NCI-H774 (cell line): Measurements from ENCODE around the gene ORM1.

Experiments used
- DNase-seq: peaks from one replicate; lab custom pipeline; 2025; lab: John Stamatoyannopoulos, UW

ORM1 gene

DNA sequence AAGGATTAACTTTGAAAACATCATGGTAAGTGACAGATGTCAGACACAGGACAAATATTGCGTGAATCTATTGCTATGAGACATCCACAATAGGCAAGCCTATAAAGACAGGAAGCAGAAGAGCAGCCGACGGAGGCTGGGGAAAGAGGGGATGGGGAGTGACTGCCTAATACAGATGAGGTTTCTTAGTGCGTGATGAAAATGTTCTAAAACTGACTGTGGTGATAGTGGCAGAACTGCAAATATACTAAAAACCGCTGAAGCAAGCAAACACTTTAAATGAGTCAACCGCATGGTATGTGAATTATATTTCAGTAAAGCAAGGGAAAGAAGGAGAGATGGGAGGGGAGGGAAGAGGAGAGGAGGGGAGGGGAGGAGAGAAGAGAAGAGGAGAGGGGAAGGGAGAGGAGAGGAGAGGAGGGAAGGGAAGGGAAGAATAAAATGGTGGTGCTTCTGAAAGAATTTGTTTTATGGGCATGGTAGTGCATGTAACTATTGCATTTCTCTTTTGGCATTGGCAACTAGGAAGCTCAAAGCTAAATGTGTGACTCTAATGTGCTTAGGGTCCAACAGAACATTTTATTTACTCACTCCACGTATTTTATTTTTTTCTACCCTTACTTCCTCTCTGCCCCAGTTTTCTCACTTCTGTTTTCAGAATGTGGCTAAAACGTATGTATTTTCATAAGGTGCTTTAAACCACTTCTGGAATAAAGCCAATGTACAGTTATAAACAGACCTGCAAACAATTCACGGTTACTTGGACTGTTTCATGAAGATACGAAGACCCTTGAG lies 43.6 kb downstream of the ORM1 start:
- DNase-seq: no peak

DNA sequence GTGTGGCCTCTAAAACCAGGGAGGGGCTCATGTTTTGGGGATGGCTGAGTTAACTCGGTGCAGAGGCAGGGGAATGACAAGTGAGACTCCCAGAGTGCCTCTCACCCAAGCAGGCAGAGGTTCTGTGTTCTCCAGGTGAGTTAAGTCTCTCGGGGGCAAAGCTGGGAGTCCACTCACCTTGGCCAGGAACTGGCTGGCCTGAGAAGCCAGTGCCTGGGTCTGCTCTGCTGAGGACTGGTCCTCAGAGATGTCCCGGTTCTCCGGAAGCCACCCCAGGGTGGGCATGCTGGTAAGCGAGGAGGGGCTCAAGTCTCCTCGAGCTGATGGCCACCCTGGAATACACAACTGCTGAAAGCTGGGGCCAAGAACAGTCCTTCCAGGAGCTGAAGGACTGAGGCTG lies 44.5 kb downstream of the ORM1 start:
- DNase-seq: no peak

DNA sequence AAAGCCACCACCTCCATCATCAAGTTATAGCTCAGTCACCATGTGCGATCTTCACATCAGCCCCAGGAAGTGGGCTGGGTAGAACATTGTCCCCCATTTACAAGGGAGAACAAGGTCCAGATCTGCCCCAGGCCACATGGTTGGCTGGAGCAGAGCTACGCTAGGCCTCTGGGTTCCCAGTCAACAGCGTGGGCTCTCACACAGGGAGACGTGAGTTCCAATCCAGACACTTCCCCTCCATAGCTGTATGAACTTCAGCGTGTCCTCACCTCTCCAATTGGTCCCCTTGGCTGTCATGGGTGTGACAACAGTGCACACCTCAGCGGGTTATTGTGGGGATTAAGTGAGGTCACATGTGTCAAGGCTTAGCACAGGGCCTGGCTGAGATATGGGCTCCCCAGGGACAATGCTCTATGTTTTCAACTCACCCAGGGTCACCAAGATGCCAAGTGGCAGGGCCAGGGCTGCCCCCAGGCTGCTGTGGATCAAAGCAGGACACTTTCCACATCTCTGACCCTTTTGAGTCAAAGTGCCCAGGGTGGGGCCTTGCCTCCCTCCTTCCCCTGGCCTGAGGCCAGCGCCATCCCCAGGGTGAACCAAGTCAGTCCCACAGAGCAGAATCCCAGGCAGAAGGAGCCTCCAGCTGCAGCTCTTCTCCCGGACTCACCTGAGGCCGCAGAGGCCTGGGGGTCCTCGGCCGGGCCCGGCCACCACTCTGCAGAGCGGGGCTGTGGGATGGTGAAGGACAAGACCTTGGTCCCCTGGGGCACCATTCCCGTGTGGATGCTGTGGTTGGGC lies 45.1 kb downstream of the ORM1 start:
- no peak for DNase-seq

DNA sequence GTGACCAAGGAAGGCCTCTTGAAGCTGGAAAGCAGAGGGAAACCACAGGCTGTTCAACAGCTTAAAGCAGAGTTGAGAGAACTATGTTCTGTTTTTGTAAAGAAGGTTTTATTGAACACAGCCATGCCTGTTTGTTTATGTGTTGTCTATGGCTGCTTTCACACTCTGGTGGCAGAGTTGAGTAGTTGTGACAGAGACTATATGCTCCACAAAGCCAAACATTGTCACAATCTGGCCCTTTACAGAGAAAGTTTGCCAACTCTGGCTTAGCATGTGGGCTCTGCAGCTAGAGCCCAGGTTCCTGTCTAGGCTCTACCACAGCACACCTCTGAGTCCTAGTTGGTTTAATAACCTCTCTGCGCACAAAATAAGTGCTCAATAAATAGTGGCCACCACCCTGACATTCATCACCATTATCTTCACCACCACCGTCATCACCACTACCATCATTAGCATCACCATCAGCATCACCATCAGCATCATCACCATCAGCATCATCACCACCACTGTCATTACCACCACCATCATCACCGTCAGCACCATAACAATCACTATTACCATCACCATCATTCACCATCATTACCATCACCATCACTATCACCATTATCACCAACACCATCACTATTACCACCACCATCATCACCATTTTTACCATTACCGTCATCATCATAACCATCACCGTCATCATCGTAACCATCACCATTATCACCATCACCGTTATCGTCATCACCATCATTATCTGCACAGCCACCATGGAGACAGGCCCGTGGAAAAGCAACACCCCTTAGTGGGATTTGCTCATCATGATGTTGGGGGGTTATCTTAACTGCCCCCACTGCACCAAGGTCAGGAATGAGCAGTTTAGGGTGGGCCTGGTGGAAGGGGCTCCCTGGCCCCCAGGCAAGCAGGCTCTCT lies 46.6 kb downstream of the ORM1 start:
- DNase-seq: no peak

DNA sequence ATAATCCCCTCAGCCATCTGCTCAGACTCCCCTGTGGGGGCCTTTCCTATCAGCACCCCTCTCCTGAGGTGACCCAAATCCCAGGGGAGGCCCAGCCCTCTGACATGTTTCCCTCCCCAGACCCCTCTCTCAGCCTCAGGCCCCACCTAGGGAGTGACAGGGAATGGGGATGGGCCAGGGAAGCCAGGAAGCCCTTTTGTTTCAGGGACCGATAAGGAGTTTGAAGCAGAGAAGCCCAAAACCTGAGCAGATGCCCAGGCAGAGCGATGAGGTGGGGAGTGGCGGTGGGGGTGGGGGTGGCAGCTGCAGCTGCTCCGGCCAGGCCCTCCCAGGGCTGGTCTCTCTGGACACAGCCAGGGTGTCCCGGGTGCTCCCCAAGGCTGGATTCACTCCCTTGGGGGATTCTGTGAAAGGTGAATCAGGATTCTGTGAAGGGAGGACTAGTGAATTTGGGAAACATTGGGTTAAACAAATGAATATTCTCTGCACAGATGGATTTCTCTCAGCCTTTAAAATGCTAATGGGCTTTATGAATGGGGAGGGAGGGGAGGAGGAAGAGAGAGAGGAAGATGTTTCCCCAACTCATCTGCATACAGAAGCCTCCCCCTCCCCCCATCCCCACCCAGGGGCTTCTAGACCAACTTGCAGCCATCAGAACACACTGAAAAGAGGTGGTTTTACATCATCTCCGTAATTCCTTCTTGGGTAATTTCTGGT lies 47.5 kb downstream of the ORM1 start:
- DNase-seq: no peak

DNA sequence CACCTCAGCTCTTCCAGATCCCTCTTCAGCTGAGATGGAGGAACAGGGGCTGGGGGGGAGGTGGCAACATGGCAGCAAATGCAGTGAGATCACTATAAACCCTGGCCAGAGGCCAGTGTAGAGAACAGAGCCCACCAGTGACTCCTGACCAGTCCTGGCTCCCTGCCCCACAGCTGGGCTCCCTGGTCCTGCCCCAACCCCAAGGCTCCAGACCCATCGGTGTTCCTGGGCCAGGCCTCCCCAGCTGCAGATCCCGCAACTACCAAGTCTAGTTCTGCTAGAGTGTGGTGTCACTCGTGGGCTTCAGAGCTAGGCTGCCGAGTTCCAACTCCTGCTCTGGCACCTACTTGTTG lies 48.0 kb downstream of the ORM1 start:
- DNase-seq: no peak

DNA sequence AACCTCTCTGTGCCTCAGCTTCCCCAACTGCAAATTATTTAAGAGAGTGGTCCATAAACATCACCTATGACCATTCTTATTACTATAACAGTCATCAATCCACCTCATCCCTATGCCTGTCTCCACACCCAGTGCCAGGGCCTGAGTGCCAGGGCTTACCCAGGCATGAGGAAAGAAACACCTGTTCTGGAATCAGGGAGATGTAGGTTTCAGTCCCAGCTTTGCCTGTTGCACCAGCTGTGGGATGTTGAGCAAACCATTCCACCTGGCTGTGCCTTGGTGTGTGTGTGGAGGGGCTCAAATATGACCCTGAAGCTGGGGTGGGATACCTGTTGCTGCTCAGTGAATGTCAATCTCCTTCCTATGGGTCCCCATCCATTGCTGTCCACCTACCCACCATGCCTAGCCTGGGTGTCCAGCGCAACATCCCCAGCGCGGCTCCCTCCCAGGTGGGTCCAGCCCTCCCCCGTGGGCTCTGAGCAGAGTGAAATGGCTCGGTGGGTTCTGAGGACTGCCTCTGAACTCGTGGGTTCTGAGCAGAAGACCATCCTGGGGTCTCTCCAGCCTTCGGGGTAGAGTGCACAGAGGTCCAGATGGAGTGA lies 48.5 kb downstream of the ORM1 start:
- no peak for DNase-seq

DNA sequence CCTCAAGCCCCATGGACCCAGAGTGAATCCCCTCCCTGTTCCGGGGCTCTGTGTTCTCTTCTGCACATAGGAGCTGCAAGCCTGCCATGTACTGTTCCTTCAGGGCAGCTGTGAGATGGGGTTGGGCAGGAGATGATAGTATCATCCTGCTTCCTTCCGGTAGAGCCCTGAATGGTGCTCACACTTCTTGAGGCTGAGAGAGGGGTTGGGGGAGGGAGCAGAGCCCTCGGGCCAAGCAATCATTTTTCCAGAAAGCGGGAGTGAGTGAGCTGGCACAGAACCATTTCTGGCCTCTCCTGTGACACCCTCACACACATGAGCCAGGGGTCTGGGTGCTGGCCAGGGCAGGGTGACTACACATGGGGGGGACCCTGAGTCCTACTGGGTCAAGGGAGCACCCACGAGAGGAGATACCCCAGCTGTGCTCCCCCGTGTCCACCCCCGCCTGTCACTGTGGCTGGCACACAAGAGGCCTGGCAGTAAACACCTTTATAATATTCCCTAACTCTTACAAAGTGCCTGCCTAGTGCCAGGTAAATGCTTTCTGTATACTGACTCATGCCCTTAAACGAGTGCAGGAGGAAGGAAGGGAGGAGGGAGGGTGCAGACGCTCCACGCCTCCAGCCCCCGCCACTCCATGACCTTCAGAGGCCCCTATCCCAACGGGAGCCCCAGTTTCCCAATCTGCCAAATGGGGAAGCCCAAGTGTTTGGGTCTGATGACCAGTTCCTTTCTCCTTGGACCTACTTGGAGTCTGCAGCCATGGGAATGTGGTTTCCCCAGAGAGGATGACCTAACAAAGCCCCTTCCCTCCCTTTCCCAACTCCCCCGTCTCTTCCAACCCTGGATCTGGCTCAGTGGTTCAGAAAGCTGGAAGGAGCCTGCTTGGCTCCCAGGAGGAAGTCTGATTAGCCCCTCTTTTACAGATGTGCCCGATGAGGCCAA lies 49.3 kb downstream of the ORM1 start:
- no peak for DNase-seq

DNA sequence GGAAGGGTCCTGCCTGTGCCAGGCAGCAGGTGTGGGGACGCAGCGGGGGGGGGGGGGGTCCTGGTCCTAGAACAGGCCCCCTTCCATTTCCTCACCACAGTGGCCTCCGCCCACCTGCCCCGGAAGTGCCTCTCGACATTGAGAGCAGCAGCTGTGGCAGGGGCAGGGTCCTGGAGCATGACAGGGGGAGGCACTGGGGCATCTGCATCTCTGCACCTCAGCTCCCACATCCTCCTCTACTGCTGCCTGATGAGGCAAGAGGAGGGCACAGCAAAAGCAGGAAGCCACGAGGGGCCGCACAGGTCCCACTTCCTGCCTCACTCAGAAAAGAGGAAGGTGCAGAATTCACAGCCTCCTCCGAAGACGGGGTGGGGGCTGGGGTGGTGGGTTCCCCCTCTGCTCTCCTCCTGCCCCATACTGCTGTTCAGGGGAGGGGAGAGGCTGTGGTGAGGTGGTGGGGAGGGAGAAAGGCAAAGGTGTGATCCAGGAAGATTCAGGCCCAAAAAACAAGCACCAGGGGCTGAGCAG lies 50.1 kb downstream of the ORM1 start:
- no peak for DNase-seq

DNA sequence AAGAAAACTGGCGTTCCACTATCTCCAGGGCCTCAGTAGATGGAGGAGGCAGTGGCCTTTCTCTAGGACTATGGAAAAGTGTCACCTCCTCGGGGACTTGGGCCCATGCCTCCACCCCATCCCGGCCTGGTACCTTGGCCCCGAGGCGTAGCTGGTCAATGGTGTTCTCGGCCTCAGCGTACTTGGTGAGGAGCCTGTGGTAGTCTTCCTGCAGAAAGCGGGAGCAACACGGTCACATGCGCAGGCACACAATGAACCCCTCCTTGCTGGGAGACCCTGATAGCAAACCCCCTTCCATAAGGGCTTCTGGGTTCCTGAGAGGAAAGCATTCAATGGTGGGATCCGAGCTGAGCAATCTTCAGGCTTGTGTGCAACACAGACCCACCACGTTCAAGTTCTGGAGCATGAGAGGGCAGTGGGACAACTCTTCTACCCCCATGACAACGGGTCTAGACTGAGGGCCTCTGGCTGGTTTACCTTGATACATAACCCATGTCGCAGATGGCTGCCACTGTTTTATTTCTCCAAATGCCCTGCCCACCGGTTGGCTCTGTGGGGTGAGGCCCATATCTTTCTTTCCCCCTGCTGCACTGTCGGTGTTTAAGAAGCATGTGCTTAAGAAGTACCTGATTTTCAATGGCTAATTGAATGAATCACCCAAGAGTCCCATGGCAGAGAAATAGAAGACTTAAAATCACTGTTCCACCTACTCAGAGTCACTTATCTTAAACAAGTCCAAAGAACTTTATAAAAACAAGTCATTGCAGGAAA lies 51.2 kb downstream of the ORM1 start:
- DNase-seq: no peak

DNA sequence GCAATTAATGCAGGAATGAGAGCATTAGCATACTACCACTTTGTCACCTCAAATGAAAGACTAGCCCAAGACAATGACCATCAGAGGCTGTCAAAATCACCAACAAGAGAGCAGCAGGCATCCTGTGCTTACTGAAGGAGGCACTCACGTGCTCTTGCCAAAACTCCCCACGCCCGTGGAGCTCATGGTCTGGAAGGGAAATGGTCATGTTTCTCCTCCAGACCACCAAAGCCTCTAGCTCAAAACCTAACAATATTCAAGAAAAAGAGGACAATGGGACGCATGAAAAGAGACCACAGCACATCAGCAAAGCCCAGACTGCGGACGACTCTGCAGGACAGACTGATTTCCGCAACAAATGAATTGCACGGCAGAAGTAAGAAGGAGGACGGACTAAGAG lies 52.0 kb downstream of the ORM1 start:
- DNase-seq: no peak

DNA sequence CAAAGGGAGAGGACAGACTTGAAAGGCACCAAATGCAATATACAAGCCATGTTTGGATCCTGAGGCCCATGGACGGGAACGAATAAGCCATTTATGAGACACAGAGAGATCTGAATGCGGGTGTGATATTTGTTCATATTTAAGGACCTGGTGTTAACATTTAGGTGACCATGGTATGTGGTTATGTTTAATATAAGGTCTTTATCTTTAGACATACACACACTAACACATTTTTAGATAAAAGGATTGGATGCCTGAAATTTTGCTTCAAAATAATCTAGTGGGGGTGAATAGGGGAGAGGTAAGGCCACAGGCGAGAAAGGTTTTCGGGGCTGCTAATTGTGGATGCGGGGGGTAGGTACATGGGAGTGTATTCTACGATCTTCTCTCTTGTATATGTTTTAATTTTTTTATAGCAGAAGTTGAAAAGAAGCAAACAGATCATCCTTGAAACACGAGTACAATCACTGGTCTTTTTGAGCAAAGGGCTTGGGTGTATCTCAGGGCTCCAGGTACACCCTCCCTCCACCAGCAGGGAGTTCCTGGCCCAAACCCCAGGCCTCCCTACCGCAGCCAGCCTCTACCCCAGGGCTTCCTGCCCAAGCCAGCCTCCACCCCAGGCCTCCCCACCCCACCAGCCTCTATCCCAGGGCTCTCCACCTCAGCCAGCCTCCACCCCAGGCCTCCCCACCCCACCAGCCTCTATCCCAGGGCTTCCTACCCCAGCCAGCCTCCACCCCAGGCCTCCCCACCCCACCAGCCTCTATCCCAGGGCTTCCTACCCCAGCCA lies 52.7 kb downstream of the ORM1 start:
- no peak for DNase-seq
